HepG2 (cell line): ENCODE data around the gene TNFRSF6B. TPM values are rescaled to one million over a fixed set of nuclear protein-coding genes. Genes with fewer than 3 reads are reported as not detected.
A peak's percentile ranks its signal among the peaks of the same experiment; 100 is the strongest.

Experiments used
- BRD4 ChIP-seq: sonication (generic); formaldehyde crosslinking; IDR thresholded peaks from 2 replicates; pipeline ENCODE4 v1.4.0; 2020; ENCODE audit warnings: missing genetic modification reagents
- FOSL2 ChIP-seq: sonication (generic); formaldehyde crosslinking; IDR thresholded peaks from 2 replicates; pipeline ENCODE4 v1.4.0; 2020; ENCODE audit warnings: missing genetic modification reagents
- IKZF1 ChIP-seq: fragments of 450-650 bp; IDR thresholded peaks from 2 replicates; pipeline ENCODE4 v1.7.1; 2016
- KDM4B ChIP-seq: sonication (generic); formaldehyde crosslinking; IDR thresholded peaks from 2 replicates; pipeline ENCODE4 v1.4.0; 2020; ENCODE audit warnings: missing genetic modification reagents
- NBN ChIP-seq: fragments of 450-650 bp; conservative IDR thresholded peaks from 2 replicates; pipeline ENCODE4 v1.6.1; 2017
- PCBP1 ChIP-seq: fragments of 200-400 bp; formaldehyde crosslinking; IDR thresholded peaks from 2 replicates; pipeline ENCODE4 v1.6.1; 2017; ENCODE audit warnings: mild to moderate bottlenecking, low read depth, low read length, borderline replicate concordance
- POGZ ChIP-seq: sonication (generic); formaldehyde crosslinking; IDR thresholded peaks from 2 replicates; pipeline ENCODE4 v1.4.0; 2020; ENCODE audit warnings: mild to moderate bottlenecking, missing genetic modification reagents
- RARG ChIP-seq: sonication (generic); formaldehyde crosslinking; IDR thresholded peaks from 2 replicates; pipeline ENCODE4 v1.4.0; 2020; ENCODE audit warnings: low read depth, mild to moderate bottlenecking, missing genetic modification reagents
- TBP ChIP-seq: sonication (generic); formaldehyde crosslinking; IDR thresholded peaks from 2 replicates; pipeline ENCODE4 v1.5.0; 2020; ENCODE audit warnings: missing genetic modification reagents
- ZBTB40 ChIP-seq, 2 experiments: fragments of 450-650 bp in 1 of 2; sonication (generic) in 1 of 2; formaldehyde crosslinking in 1 of 2; IDR thresholded peaks; 2 replicates each; pipeline versions ENCODE4 v1.6.1 to v1.8.0; 2016 to 2022; ENCODE audit warnings: antibody characterized with exemption in 1 of 2, mild to moderate bottlenecking in 1 of 2, missing genetic modification reagents in 1 of 2
- ZNF33A ChIP-seq: sonication (generic); formaldehyde crosslinking; IDR thresholded peaks from 2 replicates; pipeline ENCODE4 v1.5.1; 2020; ENCODE audit warnings: missing genetic modification reagents, mild to moderate bottlenecking, moderate library complexity, borderline replicate concordance
- ZNF468 ChIP-seq: sonication (generic); formaldehyde crosslinking; IDR thresholded peaks from 2 replicates; pipeline ENCODE4 v1.8.0; 2022; ENCODE audit warnings: mild to moderate bottlenecking, moderate library complexity, missing genetic modification reagents
- ZNF564 ChIP-seq: sonication (generic); formaldehyde crosslinking; IDR thresholded peaks from 2 replicates; pipeline ENCODE4 v1.8.1; 2023; ENCODE audit warnings: mild to moderate bottlenecking, missing genetic modification reagents
- ZNF646 ChIP-seq: sonication (generic); formaldehyde crosslinking; IDR thresholded peaks from 2 replicates; pipeline ENCODE4 v1.9.0; 2021; ENCODE audit warnings: mild to moderate bottlenecking, missing genetic modification reagents
- ZNF713 ChIP-seq: sonication (generic); formaldehyde crosslinking; IDR thresholded peaks from 2 replicates; pipeline ENCODE4 v1.4.0; 2020; ENCODE audit warnings: mild to moderate bottlenecking, missing genetic modification reagents
- polyA plus RNA-seq, 8 experiments: library from polyadenylated mRNA; depleted of rRNA in 3 of 8; stranded (reverse) in 7 of 8; unstranded in 1 of 8; fragments of >200 nt; fragmentation: Illumina TruSeq in 4 of 8; extraction: Trizol in 4 of 8; gene quantifications; 2 replicates each; pipeline versions ENCODE4 v1.2.1 to v1.2.3, GENCODE V29; 2011 to 2016; ENCODE audit warnings: low read depth in 4 of 8, missing spikeins in 1 of 8, mixed read lengths in 1 of 8; ENCODE audit not compliant: insufficient read depth in 1 of 8
- total RNA-seq, 5 experiments: library from RNA; depleted of rRNA; stranded (reverse); fragments of >200 nt; fragmentation: Illumina TruSeq; extraction: Trizol; gene quantifications; 2 replicates each; pipeline ENCODE4 v1.2.3, GENCODE V29; 2016; ENCODE audit warnings: low read depth in 1 of 5

The TNFRSF6B gene
- total and polyA plus RNA-seq, 2 of the 13 experiments (the other 11 are each of a cell fraction or from before 2014, with no cell fraction given), result 0.24 TPM; not detected in 1

DNA sequence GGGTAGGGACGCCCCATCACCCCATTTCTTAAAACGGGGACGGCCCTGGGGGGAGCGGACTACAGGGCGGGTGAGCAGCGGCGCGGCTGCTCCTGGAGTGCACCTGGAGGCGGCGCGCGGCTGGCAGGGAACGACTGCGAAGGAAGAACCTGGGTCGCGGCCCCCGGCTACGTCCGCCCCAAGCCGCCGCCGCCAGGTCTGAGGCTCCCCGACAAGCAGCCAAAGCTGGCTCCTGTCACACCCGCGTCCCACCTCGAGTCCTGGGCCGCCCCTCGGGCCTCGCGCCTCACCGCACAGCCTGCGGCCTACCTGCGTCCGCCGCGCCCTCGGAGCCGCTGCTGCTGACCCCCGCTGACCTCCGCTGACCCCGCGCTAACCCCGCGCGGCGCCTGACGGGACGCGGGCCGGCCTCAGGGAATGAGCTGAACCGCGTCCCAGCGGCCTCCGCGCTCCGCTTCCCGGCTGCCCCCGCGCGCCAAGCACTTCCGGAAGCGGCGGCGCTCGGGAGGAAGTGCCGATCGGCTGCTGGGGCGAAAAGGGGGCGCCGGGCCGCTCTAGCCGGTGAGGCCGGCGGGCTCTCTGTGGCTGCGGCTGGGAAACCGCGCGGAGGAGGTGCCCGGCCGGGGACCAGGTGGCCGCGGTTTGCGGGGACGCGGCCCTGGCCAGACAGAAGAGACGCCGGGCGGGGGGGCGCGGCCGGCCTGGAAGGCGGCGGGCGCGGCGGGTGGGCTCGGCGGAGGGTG is 11.3 kb downstream of the TNFRSF6B start, which contains the start of the genes ARFRP1 and ZGPAT (continued):
- TF ChIP-seq ZNF646 (CRISPR knock-in tag), result no peak; the same call in 1 of the 2 replicates
- no peak for TF ChIP-seq NBN
- TF ChIP-seq BRD4 (CRISPR knock-in tag), result peak; percentile 97
- peak; percentile 62 for TF ChIP-seq FOSL2
- no peak for TF ChIP-seq IKZF1
- TF ChIP-seq ZNF713 (CRISPR knock-in tag), result 0 out of 2 replicates have a peak, but pooled peaks have one; percentile 62
- no peak for TF ChIP-seq ZBTB40 (IDR thresholded peaks at IDR 0.05)
- peak; percentile 84 for TF ChIP-seq ZBTB40 (CRISPR knock-in tag; IDR thresholded peaks at IDR 0.05)
- TF ChIP-seq KDM4B (CRISPR knock-in tag), result no peak
- peak; percentile 93 for TF ChIP-seq POGZ (CRISPR knock-in tag)
- TF ChIP-seq TBP (CRISPR knock-in tag), result peak; percentile 100
- peak; percentile 94 for TF ChIP-seq ZNF564 (CRISPR knock-in tag)
- no peak for TF ChIP-seq ZNF33A (CRISPR knock-in tag)
- no peak for TF ChIP-seq RARG (CRISPR knock-in tag)
- 0 out of 2 replicates have a peak, but pooled peaks have one; percentile 23 for TF ChIP-seq PCBP1
- TF ChIP-seq ZNF468 (CRISPR knock-in tag), result peak; percentile 89
